Measurements from ENCODE around the gene SEC14L1.
"Not testable (repeated sequence)": the region's sequence is repeated elsewhere in the genome, so short reads cannot be mapped to it uniquely, and the experiment has no call there.

The SEC14L1 gene

DNA sequence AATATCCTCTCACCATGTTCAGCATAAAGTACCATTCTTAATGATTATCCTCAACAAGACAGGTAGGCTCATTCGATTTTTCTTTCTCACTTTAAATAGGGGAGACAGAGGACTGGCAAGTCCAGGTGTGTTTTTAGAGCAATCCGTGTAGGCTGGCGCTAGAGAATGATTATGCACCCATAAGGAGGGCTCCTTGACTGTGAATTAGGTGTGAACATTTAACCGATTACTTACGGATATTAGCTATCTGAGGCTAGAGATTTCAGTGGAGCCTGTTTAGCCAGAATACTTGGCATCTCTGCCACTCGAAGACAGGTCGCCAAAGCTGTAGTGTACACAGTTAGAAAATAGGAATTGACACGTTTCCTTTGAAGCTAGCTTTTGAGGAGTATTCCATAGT, 1.9 kb downstream of the SEC14L1 start:
- no peak for DNase-seq

DNA sequence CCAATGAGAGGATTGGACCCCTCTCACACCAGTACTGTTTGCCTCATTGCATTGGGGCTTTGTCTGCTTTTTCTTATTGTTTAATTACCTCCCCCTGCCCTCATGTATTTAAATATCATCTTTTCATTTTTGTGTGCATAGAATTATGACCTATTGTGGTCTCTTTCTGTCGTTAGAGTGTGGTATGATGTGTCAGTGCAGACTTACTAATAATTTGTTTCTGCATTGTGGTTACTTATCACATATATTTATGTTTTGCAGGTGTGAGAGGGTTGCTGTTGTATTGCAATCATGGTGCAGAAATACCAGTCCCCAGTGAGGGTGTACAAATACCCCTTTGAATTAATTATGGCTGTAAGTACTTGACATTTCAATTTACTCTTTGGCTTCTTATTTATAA, 2.5 kb downstream of the SEC14L1 start:
- DNase-seq: no peak

DNA sequence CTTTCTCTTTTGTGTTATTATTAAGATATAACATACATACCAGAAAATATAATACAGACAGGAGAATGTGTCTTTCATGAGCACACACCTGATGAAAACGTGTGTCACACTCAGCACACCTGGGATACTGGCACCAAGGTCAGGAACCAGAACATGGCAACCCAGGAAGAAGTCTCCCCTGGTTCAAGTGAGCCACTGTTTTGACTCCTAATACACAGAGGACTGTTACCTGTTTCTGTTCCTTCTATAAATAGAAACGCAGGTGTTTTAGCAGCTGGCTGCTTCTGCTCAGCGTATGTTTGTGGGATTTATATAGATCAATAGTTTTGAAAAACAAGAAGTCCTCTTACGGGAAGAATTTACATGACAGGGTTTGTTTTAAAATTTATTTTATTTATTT, 3.5 kb downstream of the SEC14L1 start:
- no peak for DNase-seq

DNA sequence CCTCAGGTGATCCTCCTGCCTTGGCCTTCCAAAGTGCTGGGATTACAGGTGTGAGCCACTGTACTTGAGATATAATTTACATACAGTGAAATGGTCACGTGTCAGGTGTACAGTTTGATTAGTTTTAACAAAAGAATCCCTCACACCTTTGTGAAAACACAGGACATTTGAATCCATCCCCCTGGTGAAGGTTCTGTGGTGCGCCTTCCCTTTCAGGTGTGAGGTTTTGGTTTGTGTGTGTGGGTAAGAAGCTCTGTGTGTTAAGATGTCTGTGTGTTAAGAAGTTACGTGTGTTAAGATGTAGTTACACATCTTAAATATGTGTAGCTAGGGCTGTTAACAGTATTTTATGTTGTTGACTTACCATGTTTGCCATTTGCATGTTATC, 4.4 kb downstream of the SEC14L1 start:
- no peak for DNase-seq

- peak in 1 of 2 experiments; percentile 44 for DNase-seq
Observed at GRCh38 chr17:77145612-77146245, 5.0 kb downstream of the SEC14L1 start.

- DNase-seq: no peak
Observed at GRCh38 chr17:77146246-77146632, 5.5 kb downstream of the SEC14L1 start.

GRCh38 chr17:77146882-77147281, 6.1 kb downstream of the SEC14L1 start:
- DNase-seq: no peak

DNA sequence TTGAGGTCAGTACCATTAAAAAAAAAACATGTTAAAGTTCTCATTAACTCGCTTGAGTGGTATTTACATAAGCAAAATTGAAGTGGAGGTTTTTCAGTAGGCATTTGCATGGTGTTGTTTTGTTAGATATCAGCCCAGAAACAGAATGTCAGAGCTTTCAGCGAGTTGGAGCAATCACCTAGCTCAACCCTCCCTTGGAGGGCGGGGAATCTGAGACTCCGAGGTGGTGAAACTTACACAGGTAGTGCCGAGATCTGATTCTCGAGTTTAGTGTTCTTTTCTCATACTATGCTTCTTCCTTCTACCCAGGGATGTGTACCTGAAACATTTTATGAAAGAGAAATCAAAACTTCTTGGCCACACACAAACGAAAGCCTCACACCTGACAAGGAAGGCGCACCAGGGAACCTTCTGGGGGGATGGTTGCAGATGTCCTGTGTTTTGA, 6.6 kb downstream of the SEC14L1 start:
- DNase-seq: no peak

DNA sequence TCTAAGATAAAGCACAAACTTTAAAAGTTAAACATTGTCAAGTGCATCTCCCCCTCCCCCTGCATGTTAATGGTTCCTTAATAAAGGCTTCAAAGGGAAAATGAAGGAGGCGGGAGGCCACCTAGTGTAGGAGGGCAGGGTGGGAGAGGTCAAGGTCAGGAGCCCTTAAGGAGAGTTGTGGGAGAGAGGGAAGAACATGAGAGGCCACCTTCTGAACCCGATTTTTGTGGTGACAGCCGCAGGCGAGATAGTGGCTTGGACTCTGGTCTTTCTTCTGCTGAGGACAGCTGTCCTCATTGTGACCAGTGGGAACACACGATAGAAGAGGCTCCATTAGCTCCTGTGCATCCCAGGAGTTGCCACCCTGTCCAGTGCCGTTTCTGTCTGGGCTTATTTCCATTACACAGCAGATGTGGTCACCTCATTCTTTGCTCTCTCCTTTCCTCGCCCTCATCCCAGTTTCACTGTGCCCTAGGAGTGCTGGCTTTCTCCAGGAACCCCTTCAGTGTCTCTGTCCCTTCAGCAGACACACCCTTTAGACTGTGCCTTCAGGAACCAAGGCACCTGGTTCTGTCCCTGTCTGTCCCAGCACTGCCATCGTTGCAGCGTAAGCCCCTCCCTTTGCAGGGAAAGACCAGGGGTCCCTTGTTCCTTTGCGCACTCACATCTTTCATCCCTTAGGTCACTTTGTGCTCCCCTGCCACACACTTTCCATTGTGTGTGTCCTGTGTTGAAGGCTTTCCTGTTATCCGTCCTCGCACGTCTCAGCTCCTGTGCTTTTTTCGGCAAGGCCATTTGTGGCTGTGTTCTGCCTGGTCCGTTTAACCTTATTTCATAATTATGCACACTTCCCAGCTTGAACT, 7.5 kb downstream of the SEC14L1 start:
- no peak for DNase-seq

DNA sequence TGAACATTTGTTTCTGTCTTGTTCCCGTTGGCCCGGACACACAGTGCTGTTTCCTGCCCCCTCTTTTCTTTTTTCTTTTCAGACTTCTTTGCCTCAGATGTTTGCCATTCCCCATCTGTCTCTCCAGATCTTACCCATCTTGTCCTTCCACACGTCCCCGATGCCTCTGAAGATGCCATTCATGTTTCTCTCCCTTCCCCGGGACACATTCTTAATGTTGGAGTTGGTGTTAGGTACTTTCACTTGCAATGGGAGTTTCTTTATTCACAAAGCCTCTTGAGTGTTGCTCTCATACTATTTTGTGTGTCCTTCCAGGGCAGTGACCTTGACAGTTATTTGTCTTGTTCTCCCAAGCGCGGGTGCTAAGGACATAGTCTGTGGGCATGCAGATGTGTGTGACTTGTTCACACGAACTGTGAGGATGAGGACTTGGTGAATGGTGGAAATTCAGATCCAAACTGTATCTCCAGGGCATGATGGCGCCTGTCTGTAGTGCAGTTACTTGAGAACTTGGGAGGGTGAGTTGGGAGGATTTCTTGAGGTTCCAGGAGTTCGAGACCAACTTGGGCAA, 8.3 kb downstream of the SEC14L1 start:
- no peak for DNase-seq

DNA sequence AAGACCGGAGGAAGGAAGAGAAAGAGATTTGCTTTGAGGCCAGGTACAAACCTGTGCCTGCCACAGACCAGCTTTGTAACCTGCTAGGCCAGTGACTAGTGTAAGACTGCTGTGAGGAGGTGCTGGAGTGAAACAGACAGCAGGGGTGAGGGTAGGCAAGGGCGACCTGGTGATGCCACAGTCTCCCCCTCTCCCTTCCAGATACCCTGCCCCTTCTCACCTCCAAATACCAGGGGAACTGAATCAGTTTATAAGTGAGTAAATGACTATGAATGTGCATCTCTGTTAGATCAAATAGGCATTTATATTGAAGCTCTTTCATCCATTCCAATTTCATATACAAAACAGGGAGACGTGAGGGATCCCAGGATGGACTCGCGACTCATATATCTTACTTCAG, 9.4 kb downstream of the SEC14L1 start:
- DNase-seq: no peak

GRCh38 chr17:77151186-77151585, 10.4 kb downstream of the SEC14L1 start:
- no peak for DNase-seq

DNA sequence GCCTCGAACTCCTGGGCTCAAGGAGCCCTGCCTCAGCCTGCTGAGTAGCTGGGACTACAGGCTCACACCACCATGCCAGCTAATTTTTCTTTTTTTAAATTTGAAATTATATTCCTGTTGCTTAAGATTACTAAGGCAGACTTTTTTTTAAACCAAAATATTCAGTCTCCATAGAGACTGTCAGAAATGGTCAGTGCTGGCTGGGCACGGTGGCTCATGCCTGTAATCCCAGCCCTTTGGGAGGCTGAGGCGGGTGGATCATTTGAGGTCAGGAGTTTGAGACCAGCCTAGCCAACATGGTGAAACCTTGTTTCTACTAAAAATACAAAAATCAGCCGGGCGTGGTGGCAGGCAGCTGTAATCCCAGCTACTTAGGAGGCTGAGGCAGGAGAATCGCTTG, 11.3 kb downstream of the SEC14L1 start:
- DNase-seq: not testable (repeated sequence)

DNA sequence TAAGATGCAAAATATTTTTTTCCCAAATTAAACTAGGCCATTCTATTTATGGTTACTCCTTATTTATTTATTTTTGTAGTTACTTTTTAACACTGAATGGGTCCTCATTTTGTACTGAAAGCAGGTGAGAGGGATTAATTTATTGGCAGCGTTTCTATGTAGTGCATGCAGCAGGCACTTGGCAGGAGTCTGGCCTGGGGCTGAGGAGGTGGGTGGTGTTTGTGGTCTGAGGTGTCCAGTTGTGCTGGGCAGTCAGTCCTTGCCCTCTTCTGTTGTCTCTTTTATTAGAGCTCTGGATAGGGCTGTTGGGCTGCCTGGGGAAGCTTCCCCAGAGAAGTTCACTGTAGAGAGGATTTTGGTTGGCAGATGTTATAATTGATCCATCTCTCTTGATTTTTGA, 12.7 kb downstream of the SEC14L1 start:
- DNase-seq: no peak

GRCh38 chr17:77153999-77154586, 13.3 kb downstream of the SEC14L1 start:
- DNase-seq: no peak

- no peak for DNase-seq
Observed at GRCh38 chr17:77155125-77155524, 14.4 kb downstream of the SEC14L1 start.

DNA sequence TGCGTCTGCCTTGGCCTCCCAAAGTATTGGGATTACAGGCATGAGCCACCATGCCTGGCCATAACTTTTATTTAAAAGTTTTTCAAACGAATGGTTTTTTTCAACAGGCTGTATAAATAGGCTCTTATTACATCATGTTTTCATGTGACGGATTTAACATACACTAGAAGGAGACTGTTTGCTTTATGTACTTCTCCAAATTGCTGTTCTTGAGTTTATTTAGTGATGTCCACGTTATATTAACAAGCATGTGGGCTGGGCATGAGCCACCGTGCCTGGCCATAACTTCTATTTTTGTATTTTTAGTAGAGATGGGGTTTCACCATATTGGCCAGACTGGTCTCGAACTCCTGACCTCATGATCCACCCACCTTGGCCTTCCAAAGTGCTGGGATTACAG, 17.0 kb downstream of the SEC14L1 start:
- DNase-seq: not testable (repeated sequence)

GRCh38 chr17:77160091-77160874, 19.5 kb downstream of the SEC14L1 start:
- peak in 1 of 2 experiments; percentile 65 for DNase-seq

- DNase-seq: no peak
Observed at GRCh38 chr17:77160875-77161530, 20.2 kb downstream of the SEC14L1 start.

GRCh38 chr17:77161953-77162352, 21.2 kb downstream of the SEC14L1 start:
- DNase-seq: no peak

- DNase-seq: no peak
Observed at GRCh38 chr17:77163001-77163400, 22.2 kb downstream of the SEC14L1 start.

Measured in NCI-H446 (cell line).